ENCODE measurements around the gene CSMD2.

Gene CSMD2

DNA sequence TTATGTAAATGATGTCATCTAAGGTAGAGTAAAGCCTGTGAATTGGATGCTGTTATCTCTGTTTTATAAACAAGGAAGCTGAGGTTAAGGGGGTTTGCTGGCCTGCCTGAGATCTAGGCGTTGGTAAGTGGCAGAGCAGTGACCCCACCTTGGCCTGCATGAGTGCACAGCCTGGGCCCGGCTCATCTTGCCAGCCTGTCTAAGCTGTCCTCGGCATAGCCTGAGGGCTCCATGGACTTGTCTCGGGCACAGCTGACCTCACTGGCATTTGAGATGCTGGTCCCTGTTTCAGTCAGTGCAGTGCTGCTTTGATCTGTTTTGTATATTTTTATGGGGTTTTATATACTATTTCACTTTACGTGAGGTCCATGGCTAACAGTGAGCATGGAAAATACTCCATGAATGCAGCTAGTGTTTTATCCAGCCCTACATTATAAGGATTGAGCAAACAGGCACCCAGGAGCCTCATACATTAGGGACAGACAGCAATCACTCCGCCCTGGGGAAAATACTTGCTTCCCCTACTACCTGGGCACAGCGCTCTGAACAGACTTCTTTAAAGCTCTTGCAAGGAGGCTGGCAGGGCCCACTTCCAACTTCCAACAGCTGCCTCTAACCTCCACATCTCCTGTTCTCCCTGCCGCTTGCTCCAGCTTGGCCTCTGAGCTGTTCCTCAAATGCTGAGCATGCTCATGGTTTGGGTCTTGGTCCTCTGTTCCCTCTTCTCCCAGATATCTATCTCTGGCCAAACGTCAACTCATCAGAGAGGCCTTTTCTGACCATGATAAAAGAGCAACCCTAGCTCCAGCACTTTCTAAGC lies 451.8 kb downstream of the CSMD2 start:
- DNase-seq (no peak), ATAC-seq (no peak)

DNA sequence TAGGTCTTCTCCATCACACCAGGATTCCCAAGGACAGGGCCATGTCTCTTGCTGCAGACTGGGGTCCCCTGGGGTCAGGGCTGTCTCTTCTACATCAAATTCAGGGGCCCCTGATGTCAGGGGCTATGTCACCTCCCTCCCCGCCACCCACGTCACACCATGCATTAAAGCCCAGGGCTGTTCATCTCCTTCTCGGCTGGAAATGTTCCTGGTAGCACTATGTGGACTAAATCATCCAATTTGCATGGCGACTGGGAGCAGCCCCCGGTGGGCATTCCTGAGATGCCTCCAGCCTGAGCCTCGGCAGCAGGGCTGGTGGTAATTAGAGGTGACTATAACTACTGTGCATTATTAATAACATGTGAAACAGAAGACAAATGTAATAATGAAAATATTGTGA lies 452.8 kb downstream of the CSMD2 start:
- no peak for DNase-seq
- no peak for ATAC-seq

GRCh38 chr1:33711511-33711910 lies 453.5 kb downstream of the CSMD2 start:
- DNase-seq (no peak), ATAC-seq (no peak)

- DNase-seq (no peak), ATAC-seq (no peak)
These were observed 454.1 kb downstream of the CSMD2 start for GRCh38 chr1:33710967-33711366.

GRCh38 chr1:33709783-33710718 lies 455.0 kb downstream of the CSMD2 start:
- no peak for DNase-seq

GRCh38 chr1:33709174-33709782 lies 455.8 kb downstream of the CSMD2 start:
- no peak for DNase-seq
- no peak for ATAC-seq

More at GRCh38 chr1:33709783-33710718, 455.0 kb downstream of the CSMD2 start:
- ATAC-seq = no peak

- ATAC-seq (no peak), DNase-seq (no peak)
These were observed 458.3 kb downstream of the CSMD2 start for GRCh38 chr1:33706634-33707255.

- DNase-seq (no peak), ATAC-seq (no peak)
These were observed 461.6 kb downstream of the CSMD2 start for GRCh38 chr1:33703464-33703863.

GRCh38 chr1:33698361-33699035 lies 466.5 kb downstream of the CSMD2 start:
- DNase-seq = no peak
- ATAC-seq = no peak

DNA sequence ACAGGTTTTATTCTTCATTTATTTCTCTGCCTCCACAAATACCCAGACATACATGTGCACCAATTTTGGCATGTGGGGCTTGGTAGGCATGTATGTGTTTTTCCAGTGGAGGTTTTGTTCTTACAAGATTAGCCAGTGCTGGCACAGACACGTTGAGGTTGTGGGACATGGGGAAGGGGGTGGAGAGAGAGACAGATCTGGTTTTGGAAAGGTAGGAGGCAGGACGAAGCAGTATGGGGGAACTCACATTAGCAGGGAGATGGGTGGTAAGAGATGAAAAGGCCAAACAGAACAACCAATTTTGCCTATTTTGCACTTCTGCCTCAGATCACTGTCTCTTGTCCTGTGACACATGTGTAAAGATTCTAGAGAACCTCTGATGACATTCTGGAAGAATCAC lies 467.2 kb downstream of the CSMD2 start:
- ATAC-seq = no peak

GRCh38 chr1:33696962-33697361 lies 468.1 kb downstream of the CSMD2 start:
- ATAC-seq (no peak), DNase-seq (no peak)

More for the DNA sequence above, 467.2 kb downstream of the CSMD2 start:
- DNase-seq = no peak

DNA sequence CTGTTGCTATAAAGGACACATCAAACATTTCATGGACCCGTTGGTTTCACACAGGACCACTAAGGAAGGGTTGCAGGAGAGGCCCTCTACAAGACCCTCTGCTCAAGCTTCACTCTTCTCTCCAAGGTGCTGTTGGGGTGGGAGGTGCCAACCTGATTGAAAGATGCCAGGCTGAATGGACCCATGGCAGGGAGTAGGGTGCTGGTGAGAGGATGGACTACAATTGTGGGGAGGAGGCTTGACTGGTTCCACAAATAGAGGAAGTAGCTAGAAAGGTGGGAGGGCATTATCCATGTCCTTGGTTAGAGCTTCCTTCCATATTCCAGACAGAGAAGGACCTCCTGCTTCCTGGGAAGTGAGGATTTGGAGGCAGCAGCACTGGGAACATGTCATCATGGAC lies 468.7 kb downstream of the CSMD2 start:
- ATAC-seq (no peak), DNase-seq (no peak)

DNA sequence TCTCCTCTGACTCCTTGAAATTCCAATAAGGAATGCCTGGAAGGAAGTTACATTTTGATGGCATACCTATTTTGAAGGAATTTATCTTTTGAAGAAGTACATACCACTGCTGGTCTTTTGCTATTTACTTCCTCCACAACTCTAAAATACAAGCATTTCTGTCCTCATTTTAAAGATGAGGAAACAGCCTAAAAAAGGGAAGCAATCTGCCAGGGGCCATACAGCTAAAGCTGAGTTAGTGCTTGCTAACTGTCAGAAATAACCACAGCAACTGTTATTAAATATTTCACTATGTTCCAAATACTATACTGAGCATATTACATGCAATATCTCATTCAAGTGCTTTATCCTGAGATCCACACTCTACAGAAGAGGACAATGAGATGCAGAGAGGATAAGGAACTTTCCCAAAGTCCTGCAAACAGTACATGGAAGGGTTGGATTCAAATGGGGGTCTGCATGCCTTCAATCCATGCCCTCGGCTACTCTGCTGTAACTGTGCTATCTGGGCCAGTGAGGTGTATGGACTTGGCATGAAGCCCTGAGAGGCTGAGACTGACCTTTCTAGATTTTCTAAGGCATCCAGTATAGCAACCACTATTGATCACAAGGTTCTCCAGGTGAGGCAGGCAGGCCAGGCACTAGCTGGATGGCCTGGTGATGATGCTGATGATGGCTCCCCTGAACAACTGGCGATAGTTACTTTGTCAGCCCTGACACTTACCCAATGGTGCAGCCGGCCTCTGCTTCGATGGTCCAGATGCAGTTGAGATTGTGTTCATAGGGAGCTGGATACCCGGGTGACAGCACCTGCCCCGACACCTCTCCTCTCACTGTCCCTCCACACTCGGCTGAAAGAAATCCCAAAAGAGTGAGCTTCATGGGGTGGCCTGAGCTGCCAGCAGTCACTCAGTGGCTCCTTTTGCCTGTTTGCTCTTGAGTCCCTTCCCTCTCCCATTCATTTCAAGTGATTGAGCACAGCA lies 472.5 kb downstream of the CSMD2 start:
- no peak for DNase-seq
- no peak for ATAC-seq

DNA sequence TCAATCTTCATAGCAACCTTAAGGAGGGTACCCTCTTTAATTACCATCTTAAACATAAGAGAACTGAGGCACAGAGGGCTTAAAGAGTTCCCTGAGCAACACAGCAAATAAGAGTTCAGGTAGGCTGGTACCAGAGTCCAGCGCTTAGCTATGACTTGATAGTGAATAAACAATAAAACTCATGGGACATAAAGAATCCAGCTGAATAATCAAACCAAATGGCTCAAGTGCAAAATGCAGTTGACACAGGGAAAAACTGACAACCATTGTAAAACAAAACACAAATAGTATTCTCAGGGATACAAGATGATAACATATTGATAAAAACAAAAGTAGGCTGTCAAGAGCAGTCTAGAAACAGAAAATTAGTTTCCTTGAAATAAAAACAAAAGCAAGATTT lies 478.0 kb downstream of the CSMD2 start:
- DNase-seq (no peak), ATAC-seq (no peak)

- no peak for ATAC-seq
- no peak for DNase-seq
These were observed 478.5 kb downstream of the CSMD2 start for GRCh38 chr1:33686551-33686950.

GRCh38 chr1:33685256-33685655 lies 479.8 kb downstream of the CSMD2 start:
- ATAC-seq (no peak), DNase-seq (no peak)

DNA sequence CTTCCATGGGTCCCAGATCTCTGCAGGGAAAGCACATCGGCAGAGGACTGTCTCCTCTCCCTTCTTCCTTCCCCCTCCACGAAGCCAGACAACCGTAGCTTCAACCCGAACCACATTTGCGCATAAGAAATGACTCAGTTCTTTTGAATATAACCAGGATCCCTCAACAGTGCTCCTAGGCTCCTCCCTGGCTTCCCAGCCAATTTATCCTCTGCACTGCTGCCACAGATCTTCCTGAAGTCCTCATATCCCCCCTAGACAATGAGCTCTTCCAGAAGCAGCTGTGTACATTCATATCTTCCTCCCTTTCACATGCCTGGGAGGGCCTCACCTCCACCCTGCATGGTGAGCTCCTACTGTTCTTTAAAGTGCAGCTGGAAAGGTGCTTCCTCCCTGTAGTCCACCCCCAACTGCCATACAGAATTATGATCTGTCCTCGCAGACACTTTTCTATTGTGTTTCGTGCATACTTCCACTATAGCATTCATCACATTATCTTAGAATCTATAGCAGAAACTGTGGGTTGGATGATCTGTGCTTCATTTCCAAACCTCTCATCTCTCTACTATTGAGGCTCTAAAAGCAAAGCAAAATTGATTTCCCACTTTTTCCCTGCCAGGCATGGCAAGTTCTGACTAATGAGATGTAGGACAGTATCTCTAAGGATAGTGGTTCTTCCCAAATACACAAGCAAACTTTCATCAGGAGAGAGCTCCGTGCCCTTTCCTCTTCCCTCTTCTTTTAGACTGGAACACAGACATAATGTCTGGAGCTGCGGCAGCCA lies 480.4 kb downstream of the CSMD2 start:
- ATAC-seq = no peak
- DNase-seq = no peak

DNA sequence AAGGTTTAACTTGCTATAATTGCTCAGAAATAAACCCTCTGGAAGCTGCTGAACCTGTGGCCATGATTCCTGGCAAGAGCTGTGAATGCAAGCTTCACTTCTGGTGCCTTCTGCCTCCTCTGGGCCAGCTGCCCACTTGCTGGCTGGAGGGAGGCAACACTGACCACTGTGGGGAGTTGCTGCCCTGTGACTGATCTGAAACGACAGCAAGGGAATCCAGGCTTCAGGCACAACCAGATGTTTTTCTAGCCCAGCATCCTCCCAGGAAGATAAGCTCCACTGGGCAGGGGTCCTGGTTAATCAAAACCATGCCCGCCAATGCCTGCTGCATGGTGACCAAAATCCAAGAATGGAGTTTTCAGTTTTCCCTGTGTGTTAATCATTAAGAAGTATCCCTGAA lies 481.1 kb downstream of the CSMD2 start:
- ATAC-seq (no peak), DNase-seq (no peak)

DNA sequence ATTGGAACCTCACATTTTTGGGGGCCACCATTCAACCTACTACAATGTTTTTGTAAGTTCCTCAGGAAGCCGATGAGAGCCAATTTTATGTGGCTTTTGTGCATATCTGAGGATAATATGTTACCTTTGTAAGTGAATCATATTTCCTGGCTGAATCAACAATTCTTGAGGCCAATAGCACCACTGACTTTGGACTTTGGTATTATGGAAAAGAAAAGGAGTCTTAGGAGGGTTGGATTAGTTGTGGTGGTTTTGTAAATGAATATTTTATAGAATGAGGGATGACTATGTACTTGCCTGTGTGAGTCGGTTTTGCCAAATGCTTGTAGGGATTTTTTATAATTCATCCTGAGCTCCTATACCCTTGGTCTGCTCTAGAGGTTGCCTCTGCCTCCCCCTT lies 482.7 kb downstream of the CSMD2 start:
- ATAC-seq = no peak
- no peak for DNase-seq
